ENCODE results near the gene NCDN.

DNA sequence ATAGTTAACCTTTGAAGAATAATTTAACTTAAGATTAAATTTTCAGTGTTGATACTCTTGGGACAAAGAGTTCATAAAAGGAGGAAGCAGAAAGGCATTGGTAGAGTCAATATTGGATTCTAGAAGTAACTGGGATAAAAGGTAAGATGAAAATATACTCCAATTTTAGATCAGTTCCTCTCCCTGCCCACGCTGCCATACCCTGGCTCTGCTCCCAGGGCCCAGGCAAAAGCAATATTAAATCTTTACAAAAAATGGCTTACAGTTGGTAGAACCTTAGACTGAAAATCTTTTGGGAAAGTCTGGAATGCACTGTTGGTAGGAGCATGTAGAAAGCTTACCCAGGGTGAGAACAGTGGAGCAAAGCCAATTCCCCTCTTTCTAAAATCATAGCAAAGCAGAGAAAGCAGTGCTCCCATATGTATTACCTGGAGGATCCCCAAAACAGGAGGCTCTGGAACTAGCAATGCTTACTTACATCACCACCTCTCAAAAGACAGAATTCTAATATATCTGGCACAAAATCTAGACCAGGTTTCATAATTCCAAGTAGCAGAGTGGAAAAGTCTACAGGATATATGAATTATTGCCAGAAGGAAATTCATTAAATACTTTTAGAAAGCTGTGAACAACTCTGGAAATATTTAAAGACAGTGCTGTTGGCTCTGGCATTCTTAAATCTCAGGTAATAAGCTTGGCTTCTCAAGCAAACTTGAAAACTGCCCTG is 24.9 kb upstream of the NCDN start:
- TF ChIP-seq, protein P1, sequence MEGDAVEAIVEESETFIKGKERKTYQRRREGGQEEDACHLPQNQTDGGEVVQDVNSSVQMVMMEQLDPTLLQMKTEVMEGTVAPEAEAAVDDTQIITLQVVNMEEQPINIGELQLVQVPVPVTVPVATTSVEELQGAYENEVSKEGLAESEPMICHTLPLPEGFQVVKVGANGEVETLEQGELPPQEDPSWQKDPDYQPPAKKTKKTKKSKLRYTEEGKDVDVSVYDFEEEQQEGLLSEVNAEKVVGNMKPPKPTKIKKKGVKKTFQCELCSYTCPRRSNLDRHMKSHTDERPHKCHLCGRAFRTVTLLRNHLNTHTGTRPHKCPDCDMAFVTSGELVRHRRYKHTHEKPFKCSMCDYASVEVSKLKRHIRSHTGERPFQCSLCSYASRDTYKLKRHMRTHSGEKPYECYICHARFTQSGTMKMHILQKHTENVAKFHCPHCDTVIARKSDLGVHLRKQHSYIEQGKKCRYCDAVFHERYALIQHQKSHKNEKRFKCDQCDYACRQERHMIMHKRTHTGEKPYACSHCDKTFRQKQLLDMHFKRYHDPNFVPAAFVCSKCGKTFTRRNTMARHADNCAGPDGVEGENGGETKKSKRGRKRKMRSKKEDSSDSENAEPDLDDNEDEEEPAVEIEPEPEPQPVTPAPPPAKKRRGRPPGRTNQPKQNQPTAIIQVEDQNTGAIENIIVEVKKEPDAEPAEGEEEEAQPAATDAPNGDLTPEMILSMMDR (IDR thresholded peaks at IDR 0.05) = no peak
- no peak for TF ChIP-seq POLR2A (IDR thresholded peaks at IDR 0.05)
- TF ChIP-seq POLR2AphosphoS5 (IDR thresholded peaks at IDR 0.05) = no peak
- TF ChIP-seq EP300 (IDR thresholded peaks at IDR 0.05) = no peak

All from sigmoid colon (tissue), 4 donors.